Gastroesophageal sphincter (tissue), 4 donors: ENCODE results near the gene KBTBD4. TPM values are rescaled to one million over a fixed set of nuclear protein-coding genes. Genes with fewer than 3 reads are reported as not detected.
A peak's percentile ranks its signal among the peaks of the same experiment; 100 is the strongest.
"Not testable (repeated sequence)": the region's sequence is repeated elsewhere in the genome, so short reads cannot be mapped to it uniquely, and the experiment has no call there.

Experiments used
- ATAC-seq: fragments of 150-250 bp; one replicate; pipeline ENCODE4 v1.9.1; 2016; ENCODE audit warnings: mild to moderate bottlenecking, moderate library complexity
- H3K27ac ChIP-seq, 4 donors: fragments of 200-600 bp; sonication (generic) in 3 of 4; 1 replicate in 3 of 4; 2 replicates in 1 of 4; pipeline ENCODE4 v1.5.1; 2016 to 2019
- H3K27me3 ChIP-seq: fragments of 200-600 bp; sonication (generic); one replicate; pipeline ENCODE4 v1.5.1; 2019
- H3K36me3 ChIP-seq, 2 donors: fragments of 200-600 bp; sonication (generic); one replicate each; pipeline ENCODE4 v1.5.1; 2019; ENCODE audit warnings: control low read depth in 1 of 2
- H3K4me1 ChIP-seq, 3 donors: fragments of 200-600 bp; sonication (generic); 1 replicate in 2 of 3; 2 replicates in 1 of 3; pipeline ENCODE4 v1.5.1; 2016 to 2019; ENCODE audit warnings: control low read depth in 2 of 3
- H3K4me3 ChIP-seq, 2 donors: fragments of 200-600 bp; sonication (generic); one replicate each; pipeline ENCODE4 v1.5.1; 2019; ENCODE audit warnings: mild to moderate bottlenecking in 1 of 2, moderate library complexity in 1 of 2
- H3K9me3 ChIP-seq, 3 donors: fragments of 200-600 bp; sonication (generic); one replicate each; pipeline ENCODE4 v1.5.1; 2017 to 2019; ENCODE audit warnings: control low read depth in 2 of 3
- EP300 ChIP-seq: sonication (generic); formaldehyde crosslinking; IDR thresholded peaks from one replicate; pipeline ENCODE4 v1.6.1; 2017; ENCODE audit warnings: antibody characterized with exemption, mild to moderate bottlenecking
- POLR2A ChIP-seq, 2 donors: fragments of 450-650 bp; IDR thresholded peaks; one replicate each; pipeline ENCODE4 v1.6.1; 2017; ENCODE audit warnings: antibody characterized with exemption in 2 of 2, mild to moderate bottlenecking in 2 of 2, moderate library complexity in 1 of 2
- POLR2AphosphoS5 ChIP-seq: sonication (generic); formaldehyde crosslinking; IDR thresholded peaks from one replicate; pipeline ENCODE4 v1.6.1; 2017; ENCODE audit warnings: antibody characterized with exemption
- WGBS, 2 donors: methylation state at CpG; one replicate each; pipeline ENCODE4 v1.1.5; 2018; ENCODE audit warnings: low coverage in 1 of 2; 5-methylcytosine and 5-hydroxymethylcytosine counted together
- total RNA-seq, 4 donors: library from RNA; depleted of rRNA; stranded (reverse); fragments of >200 nt; gene quantifications; one replicate each; pipeline ENCODE4 v1.1.0, GENCODE V29; 2016
- TF ChIP-seq, protein P1 (sequence below), 4 experiments: fragments of 200-600 bp in 2 of 4; fragments of 450-650 bp in 2 of 4; sonication (generic) in 1 of 4; IDR thresholded peaks; one replicate each; pipeline ENCODE4 v1.5.1; 2017 to 2019; ENCODE audit warnings: antibody characterized with exemption in 4 of 4, mild to moderate bottlenecking in 2 of 4, moderate library complexity in 2 of 4

Gene KBTBD4
- total RNA-seq, 4 donors from 2014 or later, result 23.3 to 36.1 (median 27.0) TPM

DNA sequence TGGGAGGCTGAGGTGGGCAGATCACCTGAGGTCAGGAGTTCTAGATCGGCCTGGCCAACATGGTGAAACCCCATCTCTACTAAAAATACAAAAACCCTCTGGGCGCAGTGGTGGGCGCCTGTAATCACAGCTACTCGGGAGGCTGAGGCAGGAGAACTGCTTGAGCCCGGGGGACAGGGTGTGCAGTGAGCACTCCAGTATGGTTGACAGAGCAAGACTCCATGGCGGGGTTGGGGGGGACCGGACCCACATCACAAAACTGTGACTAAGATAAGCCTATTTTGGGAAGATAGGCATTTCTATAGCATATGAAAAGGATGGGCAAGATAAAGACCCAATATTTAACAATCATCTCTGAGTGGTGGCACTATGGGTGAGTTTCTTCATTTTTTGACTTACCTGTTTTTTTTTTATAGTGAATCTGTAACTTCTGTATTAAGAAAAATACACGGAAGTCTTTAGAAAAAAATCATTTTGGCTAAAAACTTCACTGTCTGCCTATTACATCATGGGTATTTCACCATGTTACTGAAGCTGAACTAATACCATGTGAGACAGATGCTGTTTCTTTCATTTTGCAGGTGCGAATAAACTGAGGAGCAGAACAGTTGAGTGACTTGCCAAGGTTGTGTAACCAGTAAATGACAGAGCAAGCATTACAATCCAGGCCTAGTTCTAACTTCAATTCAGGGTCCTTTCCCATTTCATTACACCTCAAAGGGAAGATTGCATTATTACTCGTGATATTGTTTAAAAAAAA lies 28.3 kb downstream of the KBTBD4 start:
- no peaks in the 10 kb centered on the region for H3K27me3 ChIP-seq
- no peak for TF ChIP-seq POLR2A (IDR thresholded peaks at IDR 0.05)
- TF ChIP-seq, protein P1, sequence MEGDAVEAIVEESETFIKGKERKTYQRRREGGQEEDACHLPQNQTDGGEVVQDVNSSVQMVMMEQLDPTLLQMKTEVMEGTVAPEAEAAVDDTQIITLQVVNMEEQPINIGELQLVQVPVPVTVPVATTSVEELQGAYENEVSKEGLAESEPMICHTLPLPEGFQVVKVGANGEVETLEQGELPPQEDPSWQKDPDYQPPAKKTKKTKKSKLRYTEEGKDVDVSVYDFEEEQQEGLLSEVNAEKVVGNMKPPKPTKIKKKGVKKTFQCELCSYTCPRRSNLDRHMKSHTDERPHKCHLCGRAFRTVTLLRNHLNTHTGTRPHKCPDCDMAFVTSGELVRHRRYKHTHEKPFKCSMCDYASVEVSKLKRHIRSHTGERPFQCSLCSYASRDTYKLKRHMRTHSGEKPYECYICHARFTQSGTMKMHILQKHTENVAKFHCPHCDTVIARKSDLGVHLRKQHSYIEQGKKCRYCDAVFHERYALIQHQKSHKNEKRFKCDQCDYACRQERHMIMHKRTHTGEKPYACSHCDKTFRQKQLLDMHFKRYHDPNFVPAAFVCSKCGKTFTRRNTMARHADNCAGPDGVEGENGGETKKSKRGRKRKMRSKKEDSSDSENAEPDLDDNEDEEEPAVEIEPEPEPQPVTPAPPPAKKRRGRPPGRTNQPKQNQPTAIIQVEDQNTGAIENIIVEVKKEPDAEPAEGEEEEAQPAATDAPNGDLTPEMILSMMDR (IDR thresholded peaks at IDR 0.05), result no peak
- H3K36me3 ChIP-seq, result no peaks in the 10 kb centered on the region
- H3K4me1 ChIP-seq, result peaks cover 2 to 71% (median 18%) of the 10 kb centered on the region in 3 donors
- no peak for ATAC-seq
- 77 to 79% methylated on average over 7 to 8 of the region's 10 CpGs for WGBS, 2 donors
- H3K9me3 ChIP-seq, result no peaks in the 10 kb centered on the region
- no peak overlapping the region for H3K4me3 ChIP-seq
- H3K27ac ChIP-seq, result peak overlapping the region in 2 of 4 donors; percentile 91 to 93

DNA sequence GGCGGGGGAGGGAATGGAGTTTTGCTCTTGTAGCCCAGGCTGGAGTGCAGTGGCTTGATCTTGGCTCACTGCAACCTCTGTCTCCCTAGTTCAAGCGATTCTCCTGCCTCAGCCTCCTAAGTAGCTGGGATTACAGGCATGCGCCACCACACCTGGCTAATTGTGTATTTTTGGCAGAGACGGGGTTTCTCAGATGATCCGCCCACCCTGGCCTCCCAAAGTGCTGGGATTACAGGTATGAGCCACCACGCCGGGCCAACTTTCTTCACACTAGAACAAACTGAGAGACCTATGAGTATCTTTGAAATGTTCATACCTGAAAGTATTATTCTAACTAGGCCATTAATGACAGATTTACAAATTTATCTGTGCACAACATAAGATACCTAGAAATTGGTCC lies 32.5 kb downstream of the KBTBD4 start:
- not testable (repeated sequence) for H3K9me3 ChIP-seq, H3K36me3 ChIP-seq, ATAC-seq, H3K27ac ChIP-seq, H3K4me3 ChIP-seq, H3K27me3 ChIP-seq
- H3K4me1 ChIP-seq, result peaks cover 4 to 89% (median 12%) of the 10 kb centered on the region in 3 donors
- WGBS, 2 donors, result no CpG with 5 or more reads among the region's 7 CpGs

DNA sequence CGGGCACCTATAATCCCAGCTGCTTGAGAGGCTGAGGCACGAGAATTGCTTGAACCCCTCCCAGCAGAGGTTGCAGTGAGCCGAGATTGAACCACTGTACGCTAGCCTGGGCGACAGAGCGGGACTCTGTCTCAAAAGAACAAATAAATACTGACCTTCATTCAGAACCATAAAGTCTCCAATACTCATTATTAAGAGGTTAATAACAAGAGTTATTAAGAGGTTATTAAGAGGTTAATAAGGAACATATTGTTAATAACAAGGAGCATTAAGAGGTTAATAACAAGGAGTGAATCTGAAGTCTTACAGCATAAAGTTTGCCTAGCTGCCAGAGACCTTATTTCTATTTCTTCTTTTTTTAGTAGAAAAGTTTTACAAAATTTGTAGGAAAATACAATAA lies 33.5 kb downstream of the KBTBD4 start:
- H3K27ac ChIP-seq, result no peak overlapping the region
- H3K36me3 ChIP-seq, result peaks cover 0 to 3% of the 10 kb centered on the region in 2 donors
- TF ChIP-seq POLR2AphosphoS5, result no peak
- TF ChIP-seq, protein P1 (IDR thresholded peaks at IDR 0.05), result no peak
- TF ChIP-seq POLR2A (IDR thresholded peaks at IDR 0.05), result no peak
- TF ChIP-seq EP300, result no peak
- peaks cover 8 to 89% (median 10%) of the 10 kb centered on the region in 3 donors for H3K4me1 ChIP-seq
- WGBS, 2 donors, result 100% methylated on average over 6 of the region's 6 CpGs; no CpG with 5 or more reads in 1 of the 2 donors
- no peaks in the 10 kb centered on the region for H3K9me3 ChIP-seq
- no peak overlapping the region for H3K4me3 ChIP-seq
- no peak for ATAC-seq
- H3K27me3 ChIP-seq, result no peaks in the 10 kb centered on the region

DNA sequence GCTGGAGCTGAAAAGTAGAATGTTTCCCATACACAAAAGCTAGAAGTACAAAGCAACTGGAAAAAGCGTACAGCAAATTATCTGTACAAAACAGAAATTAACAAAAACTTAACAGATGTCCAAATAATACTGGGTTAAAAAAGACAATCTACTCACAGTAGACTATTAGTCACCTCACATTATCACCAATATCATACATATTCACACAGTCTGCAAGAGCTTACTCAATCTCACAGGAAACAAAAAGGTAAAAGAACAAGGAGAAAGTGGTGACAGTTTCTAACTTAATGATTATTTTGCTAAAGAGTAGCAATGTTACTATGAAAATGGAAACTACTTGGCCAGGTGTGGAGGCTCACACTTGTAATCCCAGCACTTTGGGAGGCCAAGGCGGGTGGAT lies 37.7 kb downstream of the KBTBD4 start:
- Histone ChIP-seq H3K27me3 (no peaks in the 10 kb centered on the region), H3K4me1 (peaks cover 11 to 91% (median 23%) of the 10 kb centered on the region in 3 donors), H3K9me3 (no peaks in the 10 kb centered on the region), H3K27ac (peak overlapping the region in 2 of 4 donors; percentile 41 to 44), H3K36me3 (peaks cover 0 to 6% of the 10 kb centered on the region in 2 donors), H3K4me3 (no peak overlapping the region)
- no peak for TF ChIP-seq EP300
- TF ChIP-seq, protein P1 (IDR thresholded peaks at IDR 0.05), result no peak
- no peak for TF ChIP-seq POLR2AphosphoS5
- no peak for TF ChIP-seq POLR2A (IDR thresholded peaks at IDR 0.05)
- 85 to 100% methylated on average over 1 to 2 of the region's 2 CpGs for WGBS, 2 donors
- ATAC-seq, result no peak

DNA sequence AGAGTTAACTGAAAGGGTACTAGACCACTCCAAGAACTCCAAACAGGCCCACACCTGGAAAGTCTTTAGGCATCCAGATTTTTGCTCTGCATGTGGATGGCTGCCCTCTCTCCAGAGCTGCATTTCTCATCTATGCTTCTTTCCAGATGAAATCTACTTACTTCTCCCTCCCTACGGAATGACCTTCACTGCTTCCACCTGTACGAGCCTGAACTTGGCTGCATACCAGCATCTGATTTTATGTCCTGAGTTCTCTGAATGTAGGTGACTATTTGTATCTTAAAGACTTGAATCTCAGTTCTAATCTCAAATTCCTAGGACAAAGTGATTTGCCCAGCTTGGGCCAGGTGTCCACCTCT lies 39.1 kb downstream of the KBTBD4 start:
- no peak overlapping the region for H3K4me3 ChIP-seq
- peak overlapping the region in 2 of 4 donors; percentile 0 to 41 for H3K27ac ChIP-seq
- H3K4me1 ChIP-seq, result peaks cover 11 to 96% (median 32%) of the 10 kb centered on the region in 3 donors
- 46 to 47% methylated on average over 2 of the region's 2 CpGs for WGBS, 2 donors
- no peaks in the 10 kb centered on the region for H3K27me3 ChIP-seq
- ATAC-seq, result no peak
- TF ChIP-seq EP300 (no peak), POLR2A (IDR thresholded peaks at IDR 0.05) (no peak), POLR2AphosphoS5 (no peak)
- TF ChIP-seq, protein P1 (IDR thresholded peaks at IDR 0.05), result no peak
- no peaks in the 10 kb centered on the region for H3K9me3 ChIP-seq
- H3K36me3 ChIP-seq, result peaks cover 0 to 6% of the 10 kb centered on the region in 2 donors
